Stimulated activated CD4-positive, alpha-beta T cell treated with anti-CD3 and anti-CD28 coated beads, Interleukin-1b, Interleukin-23, amount 100 ng/mL, for 4 hours (primary cell): ENCODE results near the gene ITGB3BP.
"Not testable (repeated sequence)": the region's sequence is repeated elsewhere in the genome, so short reads cannot be mapped to it uniquely, and the experiment has no call there.

Experiments
- DNase-seq, 2 donors: peaks; one replicate each; pipeline ENCODE4 v3.0.0-alpha.2; 2020; ENCODE audit warnings: low read depth in 2 of 2

ITGB3BP gene

DNA sequence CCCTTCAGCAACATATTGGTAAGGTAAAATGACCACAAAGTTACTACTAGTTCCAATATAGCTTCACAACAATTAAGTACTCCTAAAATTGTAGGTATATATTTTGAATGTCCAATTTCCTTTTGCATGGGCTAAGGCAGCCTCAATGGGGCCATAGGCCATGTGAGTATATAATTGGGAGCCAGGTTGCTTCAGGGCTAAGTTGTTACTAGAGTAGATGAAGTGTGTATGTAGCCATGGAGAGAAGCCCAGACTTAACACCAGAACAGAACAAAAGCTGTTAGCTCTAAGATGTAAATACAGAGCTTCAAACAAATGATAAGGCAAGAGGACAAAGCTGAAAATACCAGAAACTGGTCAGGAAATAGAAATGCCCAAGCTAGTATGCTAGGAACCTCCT, 16.2 kb downstream of the ITGB3BP start:
- DNase-seq, result no peak

DNA sequence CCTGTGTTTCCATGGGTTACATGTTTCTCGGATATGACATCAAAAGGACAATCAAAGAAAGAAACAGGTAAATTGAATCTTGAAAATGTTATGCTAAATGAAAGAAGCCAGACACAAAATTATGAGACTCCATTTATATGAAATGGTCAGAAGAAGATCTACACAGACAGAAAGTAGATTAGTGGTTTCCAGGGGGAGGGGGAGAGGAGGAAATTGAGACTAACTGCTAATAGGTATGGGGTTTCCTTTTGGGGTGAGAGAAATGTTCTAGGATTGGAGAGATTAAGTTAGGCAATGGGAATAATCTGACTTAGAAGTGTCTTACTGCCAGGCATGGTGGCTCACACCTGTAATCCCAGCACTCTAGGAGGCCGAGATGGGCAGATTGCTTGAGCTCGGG, 21.8 kb downstream of the ITGB3BP start:
- DNase-seq, result no peak

DNA sequence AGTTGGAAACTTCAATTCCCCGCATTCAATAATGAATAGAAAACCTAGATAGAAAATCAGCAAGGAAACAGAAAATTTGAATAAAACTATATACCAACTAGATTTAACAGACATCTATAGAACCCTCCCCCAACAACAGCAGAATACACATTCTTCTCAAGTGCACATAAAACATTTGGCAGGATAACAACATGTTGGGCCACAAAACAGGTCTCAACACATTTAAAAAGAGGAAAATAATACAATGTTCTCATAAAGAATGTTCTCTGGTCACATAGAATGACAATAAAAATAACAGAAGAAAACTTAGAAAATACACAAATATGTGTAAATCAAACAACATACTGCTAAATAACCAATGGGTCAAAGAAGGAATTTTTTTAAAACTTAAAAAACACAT, 24.9 kb downstream of the ITGB3BP start:
- no peak for DNase-seq

DNA sequence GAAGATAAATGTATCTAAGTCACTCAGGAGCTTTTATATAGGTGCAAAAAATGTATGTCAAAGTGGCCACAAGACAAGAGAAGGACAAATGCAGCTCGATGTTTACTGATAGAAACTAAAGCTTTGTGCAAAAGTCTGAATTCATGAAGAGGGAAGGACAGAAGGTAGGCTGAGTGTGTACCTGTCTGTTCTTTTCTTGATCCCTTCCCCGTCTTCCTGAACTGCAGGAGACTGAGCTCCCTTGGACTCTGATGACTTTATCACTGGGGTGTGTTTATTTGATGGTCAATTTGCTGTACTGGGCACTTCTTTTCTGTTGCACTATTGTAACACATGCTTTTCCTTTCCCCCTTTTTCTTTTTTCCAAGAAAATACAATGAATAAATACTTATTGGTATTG, 25.4 kb downstream of the ITGB3BP start:
- DNase-seq, result no peak

DNA sequence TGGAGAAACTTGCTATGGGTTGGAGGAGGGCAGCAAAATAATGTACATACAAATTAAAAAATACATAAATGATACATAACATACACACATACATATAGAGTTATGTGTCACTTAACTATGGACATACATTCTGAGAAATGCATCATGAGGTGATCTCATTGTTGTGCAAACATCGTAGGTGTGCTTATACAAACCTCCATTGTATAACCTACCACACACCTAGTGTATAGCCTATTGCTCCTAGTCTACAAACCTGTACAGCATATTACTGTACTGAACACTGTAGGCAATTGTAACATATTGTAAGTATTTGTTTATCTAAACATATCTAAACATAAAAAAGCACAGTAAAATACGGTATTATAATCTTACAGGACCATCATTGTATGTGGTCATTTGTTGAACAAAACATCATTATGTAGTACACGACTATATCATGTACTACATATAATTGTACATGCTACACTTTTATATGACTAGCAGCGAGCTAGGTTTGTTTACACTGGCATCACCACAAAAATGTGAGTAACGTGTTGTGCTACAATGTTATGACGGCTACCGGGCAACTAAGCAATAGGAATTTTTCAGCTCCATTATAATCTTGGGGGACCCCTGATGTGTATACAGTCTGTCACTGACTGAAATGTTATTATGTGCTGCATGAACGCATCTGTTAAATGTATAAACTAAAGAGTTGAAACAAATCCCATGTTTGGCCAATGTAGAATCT, 35.5 kb downstream of the ITGB3BP start:
- DNase-seq, result no peak

DNA sequence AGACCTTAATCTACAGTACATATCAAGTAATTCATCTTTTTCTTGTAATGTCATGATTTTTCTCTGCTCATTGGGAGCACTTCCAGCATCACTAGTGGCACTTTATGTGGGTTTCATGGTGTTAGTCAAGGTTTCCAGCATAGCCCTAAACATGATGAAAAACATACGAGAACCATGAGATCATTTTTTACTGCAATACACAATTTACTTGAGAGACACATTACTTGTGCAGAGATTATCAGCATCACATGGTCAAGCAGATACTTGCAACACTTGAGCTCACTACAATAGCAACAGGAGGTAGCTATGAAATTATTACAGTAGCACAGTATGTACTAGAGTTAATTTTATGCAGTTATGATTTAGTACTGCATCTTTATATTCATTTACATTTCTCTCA, 36.4 kb downstream of the ITGB3BP start:
- DNase-seq, result no peak

DNA sequence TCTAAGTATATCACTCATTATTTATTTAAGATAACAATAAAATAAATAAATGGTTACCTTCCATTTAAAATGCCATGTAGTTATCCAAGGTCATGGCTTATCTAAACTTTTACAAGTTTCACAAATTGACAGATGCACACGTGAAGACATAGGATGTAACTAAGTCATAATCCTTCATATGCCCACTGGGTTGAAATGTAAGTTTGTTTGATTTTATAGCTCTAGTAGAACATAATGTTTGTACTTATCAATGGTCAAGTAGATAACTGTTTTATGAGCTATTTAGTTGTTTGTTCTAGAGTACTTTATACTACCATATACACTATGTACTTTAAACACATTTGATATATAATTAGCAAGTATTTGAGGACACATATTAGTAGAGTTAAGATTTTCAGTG, 43.0 kb downstream of the ITGB3BP start:
- DNase-seq, result no peak

DNA sequence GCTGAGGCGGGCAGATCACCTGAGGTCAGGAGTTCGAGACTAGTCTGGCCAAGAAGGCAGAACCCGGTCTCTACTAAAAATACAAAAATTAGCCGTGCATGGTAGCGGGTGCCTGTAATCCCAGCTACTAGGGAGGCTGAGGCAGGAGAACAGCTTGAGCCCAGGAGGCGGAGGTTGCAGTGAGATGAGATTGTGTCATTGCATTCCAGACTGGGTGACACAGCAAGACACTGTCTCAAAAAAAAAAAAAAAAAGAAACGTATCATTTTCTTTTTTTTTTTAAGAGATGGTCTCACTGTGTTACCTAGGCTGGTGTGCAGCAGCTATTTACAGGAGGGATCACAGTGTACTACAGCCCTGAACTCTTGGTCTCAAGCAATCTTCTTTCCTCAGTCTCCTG, 47.3 kb downstream of the ITGB3BP start:
- no peak for DNase-seq

DNA sequence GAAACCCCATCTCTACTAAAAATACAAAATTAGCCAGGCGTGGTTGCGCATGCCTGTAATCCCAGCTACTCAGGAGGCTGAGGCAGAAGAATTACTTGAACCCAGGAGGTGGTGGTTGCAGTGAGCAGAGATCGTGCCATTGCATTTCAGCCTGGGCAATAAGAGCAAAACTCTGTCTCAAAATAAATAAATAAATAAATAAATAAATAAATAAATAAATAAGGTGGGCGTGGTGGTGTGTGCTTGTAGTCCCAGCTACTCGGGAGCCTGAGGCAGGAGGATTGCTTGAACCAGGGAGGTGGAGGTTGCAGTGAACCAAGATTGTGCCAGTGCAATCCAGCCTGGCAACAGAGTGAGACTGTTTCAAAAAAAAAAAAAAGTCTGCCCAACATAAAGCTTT, 54.3 kb downstream of the ITGB3BP start:
- DNase-seq, result not testable (repeated sequence)

DNA sequence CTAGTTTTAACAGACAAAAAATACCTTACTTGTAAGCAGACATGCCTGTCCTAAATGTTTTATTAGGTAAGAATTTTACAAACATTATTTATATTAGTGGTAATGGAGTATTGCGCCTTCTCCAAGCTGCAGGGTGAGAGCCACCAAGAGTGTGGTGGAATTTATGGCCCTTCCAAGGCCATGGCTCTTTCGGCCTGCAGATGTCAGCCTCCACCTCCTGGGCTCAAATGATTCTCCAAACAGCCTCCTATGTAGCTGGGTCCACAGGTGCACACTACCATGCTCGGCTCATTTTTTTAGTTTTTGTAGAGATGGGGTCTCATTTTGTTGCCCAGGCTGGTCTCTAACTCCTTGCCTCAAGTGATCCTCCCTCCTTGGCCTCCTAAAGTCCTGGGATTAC, 56.3 kb downstream of the ITGB3BP start:
- no peak for DNase-seq

DNA sequence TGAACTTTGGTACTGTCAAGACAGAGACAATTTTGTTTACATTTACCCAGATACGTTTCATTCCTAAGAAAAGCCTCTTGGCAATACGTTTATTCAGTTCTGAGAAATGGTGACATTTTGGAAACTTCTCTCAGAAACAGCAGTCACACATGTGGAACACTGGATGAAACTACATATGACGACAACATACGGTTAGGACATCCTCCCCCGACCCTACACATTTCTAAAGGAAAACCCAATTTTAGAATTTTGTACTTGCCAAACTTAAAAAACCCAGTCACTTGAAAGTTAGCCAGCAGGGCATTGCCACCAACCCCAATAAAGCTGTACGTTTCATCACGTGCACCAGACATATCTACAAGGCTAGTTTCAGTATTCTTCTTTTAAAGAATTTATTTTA, 56.8 kb downstream of the ITGB3BP start:
- DNase-seq, result no peak

DNA sequence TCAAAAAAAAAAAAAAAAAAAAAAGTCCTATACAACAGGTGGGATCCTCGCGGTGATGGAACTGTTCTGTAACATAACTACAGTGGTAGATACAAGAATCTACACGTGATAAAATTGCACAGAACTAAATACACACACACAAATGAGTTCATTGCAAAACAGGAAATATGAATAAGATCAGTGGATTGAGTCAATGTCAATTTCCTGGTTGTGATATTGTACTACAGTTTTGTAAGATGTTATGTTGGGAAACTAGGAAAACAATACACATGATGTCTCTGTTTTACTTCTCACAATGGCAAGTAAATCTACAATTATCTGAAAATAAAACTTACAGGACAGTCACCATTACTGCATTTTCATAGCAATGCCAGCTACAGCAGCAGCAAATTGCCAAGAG, 59.8 kb downstream of the ITGB3BP start:
- DNase-seq, result no peak

DNA sequence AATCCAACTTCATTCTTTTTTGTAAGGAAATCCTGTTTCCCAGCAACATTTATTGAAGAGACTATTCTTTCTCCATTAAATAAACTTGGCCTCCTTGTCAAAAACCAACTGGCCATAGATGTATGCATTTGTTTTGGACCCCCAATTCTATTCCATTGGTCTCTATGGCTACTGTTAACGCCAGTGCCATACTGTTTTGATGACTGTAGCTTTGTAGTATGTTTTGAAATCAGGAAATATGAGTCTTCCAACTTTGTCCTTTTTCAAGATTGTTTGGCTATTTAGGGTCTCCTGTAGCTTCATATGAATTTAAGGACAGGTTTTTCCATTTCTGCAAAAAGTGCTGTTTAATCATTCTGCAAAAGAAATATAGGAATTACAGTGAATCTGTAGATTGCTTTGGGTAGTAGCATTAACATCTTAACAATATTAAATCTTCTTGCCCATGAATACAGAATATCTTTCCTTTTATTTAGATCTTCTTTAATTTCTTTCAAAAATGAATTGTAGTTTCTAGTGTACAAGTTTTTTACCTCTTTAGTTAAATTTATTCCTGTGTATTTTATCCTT, 61.3 kb downstream of the ITGB3BP start:
- no peak for DNase-seq

DNA sequence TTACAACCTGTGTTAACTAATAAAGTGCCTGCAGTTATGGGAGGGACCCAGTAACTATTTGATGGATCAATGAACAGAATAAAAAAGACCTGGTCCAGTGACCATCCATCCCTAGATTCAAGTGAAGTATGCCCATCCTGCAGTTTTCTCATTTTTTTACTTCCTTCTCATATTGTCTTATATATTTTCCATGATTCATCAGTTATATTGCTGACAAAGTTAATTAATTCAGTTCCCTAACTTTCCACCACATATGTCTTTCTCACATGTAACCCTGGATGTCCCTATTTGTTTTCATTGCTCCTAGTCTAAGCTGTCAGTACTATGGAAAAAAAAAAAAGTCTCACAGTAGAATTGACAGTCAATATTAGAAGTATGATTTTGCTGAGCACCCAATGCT, 64.3 kb downstream of the ITGB3BP start:
- DNase-seq, result no peak

DNA sequence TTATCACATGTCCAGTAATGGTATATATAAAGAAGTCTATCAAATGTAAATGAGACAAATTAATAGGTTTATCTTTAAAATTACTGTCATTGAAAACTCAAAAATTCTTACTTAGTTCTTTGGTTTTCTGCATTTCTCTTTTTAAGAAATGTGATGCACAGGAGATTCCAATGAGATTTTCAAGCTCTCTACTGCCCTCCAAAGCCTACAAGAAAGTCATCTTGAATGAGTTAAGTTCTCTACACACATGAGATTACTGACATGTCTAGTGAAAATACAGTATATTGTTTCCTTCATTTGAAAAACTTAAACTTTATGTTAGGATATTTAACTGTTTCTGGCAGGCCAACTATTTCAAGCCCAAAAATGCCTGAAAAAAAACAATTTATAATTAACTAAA, 68.8 kb downstream of the ITGB3BP start:
- no peak for DNase-seq

DNA sequence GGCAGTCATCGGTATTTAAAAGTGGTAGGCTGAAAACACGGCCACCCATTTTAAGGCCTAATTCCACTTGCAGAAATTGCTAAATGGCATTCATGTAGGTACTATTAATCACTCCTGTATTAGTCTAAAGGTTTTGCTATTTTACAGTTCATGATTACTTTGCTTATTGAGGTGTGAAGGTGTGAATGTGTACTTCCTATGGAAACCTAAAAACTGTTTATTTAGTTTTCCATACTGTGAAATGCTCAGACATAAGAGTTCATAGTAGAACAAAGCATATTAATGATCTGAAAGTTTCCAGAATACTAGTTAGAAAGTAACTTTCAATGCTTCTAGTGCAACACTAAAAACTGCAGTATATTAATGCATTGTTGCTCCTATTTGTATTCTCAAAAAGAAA, 69.8 kb downstream of the ITGB3BP start:
- DNase-seq, result no peak

DNA sequence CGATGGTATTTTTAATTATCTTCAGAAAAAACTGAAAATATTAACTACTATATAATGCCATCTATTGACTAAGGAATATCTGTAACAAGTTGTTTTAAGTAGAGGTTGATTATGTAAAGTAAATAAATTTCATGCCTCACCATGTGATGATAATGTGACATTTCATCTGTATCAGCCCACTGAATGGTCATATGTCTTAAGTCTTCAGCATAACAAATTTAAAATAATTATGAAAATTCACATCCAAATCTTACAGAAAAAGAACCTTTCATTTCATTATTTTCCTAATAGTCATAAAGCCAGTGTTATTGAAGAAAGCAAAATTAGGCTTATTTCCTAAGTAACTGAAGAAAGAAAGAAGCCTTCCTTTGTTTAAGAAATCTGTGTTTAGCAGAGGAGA, 72.6 kb downstream of the ITGB3BP start:
- no peak for DNase-seq

DNA sequence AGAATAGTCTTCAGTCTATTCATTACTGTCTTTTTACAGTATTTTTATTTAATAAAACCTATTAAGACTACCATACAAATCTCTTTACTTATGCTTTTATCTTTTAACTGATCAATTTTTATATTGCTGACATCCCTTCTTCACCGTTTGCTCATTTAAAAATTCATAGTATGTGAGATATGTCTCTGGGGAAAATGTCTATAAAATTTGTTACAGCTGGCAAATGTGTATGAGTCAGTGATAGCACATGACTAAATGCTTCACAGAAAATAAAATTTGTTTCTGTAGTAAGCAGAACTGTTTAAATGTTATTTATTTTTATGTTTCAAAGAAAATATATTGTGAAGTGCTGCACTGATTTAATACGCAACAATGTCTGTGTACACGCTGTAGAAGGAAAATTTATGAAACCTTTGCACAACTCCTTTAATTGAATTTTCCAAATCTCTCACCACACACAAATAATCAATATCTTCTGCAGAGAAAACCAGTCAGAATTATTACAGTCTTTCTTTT, 74.2 kb downstream of the ITGB3BP start:
- no peak for DNase-seq

DNA sequence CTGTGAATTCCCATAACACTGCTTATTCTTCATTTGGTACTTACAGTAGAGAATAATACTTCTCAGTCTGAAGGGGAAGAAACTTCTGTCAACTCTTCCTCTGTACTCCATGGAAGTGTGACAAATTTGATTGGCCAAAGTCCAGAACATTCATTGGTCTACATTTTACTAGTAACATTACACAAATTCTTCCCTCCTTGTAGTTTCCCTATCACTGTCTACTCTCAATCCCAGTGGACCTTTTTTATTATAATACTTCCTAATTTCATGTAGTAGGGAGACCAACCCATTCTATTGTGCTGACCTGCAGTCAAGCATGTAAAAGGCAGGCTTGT, 80.9 kb downstream of the ITGB3BP start:
- DNase-seq, result no peak

DNA sequence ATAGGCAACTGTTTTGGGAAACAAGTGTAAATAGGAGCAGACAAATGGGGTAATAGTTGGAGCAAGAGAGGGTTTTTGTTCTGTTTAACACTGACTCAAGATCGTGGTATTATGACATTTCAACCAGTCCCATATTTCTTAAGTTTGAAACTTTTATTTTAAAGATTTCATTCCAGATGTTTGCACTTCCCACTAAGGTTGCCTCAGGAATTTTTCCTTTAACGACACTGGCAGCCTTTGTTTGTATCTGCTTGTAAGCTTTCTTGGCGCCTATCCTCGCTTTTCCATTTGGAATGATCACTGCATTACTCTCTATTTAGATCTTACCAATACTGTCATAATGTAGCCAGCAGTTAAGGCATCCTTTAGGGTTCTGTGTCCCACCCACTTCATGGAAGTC, 87.9 kb downstream of the ITGB3BP start:
- DNase-seq, result no peak

DNA sequence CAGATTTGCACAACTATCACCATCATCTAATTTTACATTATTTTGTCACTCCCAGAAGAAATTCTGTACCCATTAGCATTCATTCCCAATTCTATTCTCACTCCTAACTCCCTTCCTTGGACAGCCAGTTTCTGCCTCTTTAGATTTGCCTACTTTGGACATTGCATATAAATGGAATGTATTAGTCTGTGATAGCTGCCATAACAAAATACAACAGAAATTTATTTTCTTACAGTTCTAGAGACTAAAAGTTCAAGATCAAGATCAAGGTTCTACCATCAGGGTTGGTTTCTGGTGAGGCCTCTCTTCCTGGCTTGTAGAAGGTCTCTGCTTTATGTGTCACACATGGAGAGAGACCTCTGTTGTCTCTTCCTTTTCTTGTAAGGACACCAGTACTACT, 93.7 kb downstream of the ITGB3BP start:
- no peak for DNase-seq

DNA sequence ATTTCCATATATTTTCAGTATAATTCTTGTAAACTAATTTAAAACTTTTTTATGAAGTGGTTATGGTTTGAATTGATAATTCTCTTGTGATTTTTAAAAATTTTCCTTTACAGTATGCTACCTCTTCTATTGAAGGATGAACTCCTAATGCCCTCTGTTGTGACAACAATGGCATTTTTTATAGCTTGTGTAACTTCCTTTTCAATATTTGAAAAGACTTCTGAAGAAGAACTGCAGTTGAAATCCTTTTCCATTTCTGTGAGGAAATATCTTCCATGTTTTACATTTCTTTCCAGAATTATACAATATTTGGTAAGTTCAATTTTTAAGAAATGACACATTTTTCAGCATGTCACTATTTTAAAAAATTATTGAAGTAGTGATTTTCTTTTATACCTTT, 94.2 kb downstream of the ITGB3BP start:
- no peak for DNase-seq

DNA sequence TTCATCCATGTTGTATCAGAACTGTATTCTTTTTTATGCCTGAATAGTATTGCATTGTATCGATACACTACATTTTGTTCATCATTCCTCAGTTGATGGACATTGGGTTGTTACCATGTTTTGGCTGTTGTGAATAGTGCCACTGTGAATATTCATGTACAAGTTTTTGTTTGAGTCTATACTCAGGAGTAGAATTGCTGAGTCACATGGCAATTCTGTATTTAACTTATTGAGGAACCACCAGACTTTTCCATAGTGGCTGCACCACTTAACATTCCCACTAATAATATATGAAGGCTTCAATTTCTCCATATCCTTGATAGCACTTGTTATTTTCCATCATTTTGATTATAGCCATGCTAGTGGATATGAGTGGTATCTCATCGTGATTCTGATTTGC, 99.4 kb downstream of the ITGB3BP start:
- no peak for DNase-seq

DNA sequence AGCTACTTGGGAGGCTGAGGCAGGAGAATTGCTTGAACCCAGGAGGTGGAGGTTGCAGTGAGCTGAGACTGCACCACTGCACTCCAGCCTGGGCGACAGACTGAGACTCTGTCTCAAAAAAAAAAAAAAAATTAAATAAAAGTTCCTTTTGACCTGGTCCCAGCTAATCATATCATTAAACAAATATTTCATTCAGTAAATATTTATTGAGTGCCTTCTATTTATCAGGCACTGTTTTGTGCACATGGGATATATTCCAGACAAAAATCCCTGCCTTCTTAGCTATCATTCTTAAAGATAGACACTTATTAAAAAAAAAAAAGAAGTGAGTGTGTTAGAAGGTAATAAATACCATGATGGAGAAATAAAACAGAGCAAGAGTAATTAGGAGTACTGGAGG, 102.3 kb downstream of the ITGB3BP start:
- not testable (repeated sequence) for DNase-seq
